ENCODE data around the gene RBP7. TPM values are rescaled to one million over a fixed set of nuclear protein-coding genes. Genes with fewer than 3 reads are reported as not detected.
"Not testable (repeated sequence)": the region's sequence is repeated elsewhere in the genome, so short reads cannot be mapped to it uniquely, and the experiment has no call there.

RBP7 gene
- polyA plus RNA-seq, 1 of the 3 experiments (the other 2 are of a cell fraction): 2.5 TPM

- CTCF ChIA-PET: interaction anchor here (0.6 to 2.6 kb wide), 3 partner anchors 72 to 201 kb away, joined by 4 to 8 read pairs (median 4); partner anchors contain the start of gene KIF1B
- POLR2A ChIA-PET; H3K4me1 ChIP-seq (ENCODE audit: control insufficient read depth in 1 of 2, insufficient read depth in 2 of 2, low read depth in 1 of 2, low read length in 1 of 2): not testable (repeated sequence)
Measured at GRCh38 chr1:10021992-10022391, 25.0 kb downstream of the RBP7 start.

GRCh38 chr1:10022656-10023055 is 25.6 kb downstream of the RBP7 start:
- H4K20me1 ChIP-seq (ENCODE audit: insufficient read depth): no peaks in the 10 kb centered on the region
- POLR2A ChIA-PET: no interaction called here
- H3K27me3 ChIP-seq (ENCODE audit: insufficient read depth): no peaks in the 10 kb centered on the region
- H3K4me3 ChIP-seq (ENCODE audit: low read depth in 2 of 2, low read length in 1 of 2): no peak overlapping the region
- peaks cover 0 to 4% of the 10 kb centered on the region in 2 experiments; a peak in 1 of 4 replicates for H3K4me1 ChIP-seq (ENCODE audit: control insufficient read depth in 1 of 2, insufficient read depth in 2 of 2, low read depth in 1 of 2, low read length in 1 of 2)
- no peaks in the 10 kb centered on the region for H3K9me2 ChIP-seq
- CTCF ChIA-PET: no interaction called here
- H3K4me2 ChIP-seq: no peak overlapping the region
- peaks cover 4% of the 10 kb centered on the region for H3F3A ChIP-seq (replicated peaks; ENCODE audit: insufficient read depth)
- H3K27ac ChIP-seq (ENCODE audit: low read depth in 2 of 2, low read length in 1 of 2): peak overlapping the region in 1 of 2 experiments; percentile 70; a peak in 1 of 4 replicates
- TF ChIP-seq TCF12 (IDR thresholded peaks at IDR 0.05) (no peak), MAX (IDR thresholded peaks at IDR 0.05; ENCODE audit: low read depth) (no peak), USF1 (IDR thresholded peaks at IDR 0.05; ENCODE audit: borderline replicate concordance, low read depth) (no peak), ELF1 (IDR thresholded peaks at IDR 0.05) (no peak), FOSL2 (IDR thresholded peaks at IDR 0.05; ENCODE audit: borderline replicate concordance, low read depth) (no peak), RXRA (IDR thresholded peaks at IDR 0.05; ENCODE audit: borderline replicate concordance, low read depth) (no peak), NRF1 (IDR thresholded peaks at IDR 0.05; ENCODE audit: low read depth, low read length) (no peak), TEAD4 (IDR thresholded peaks at IDR 0.05; ENCODE audit: borderline replicate concordance, insufficient read depth) (no peak), GABPA (IDR thresholded peaks at IDR 0.05; ENCODE audit: low read depth) (no peak), CTCF (IDR thresholded peaks at IDR 0.05) (no peak)
- H3K36me3 ChIP-seq (replicated peaks in 1 of 2; ENCODE audit: control insufficient read depth in 1 of 2, insufficient read depth in 2 of 2, low read length in 1 of 2): no peaks in the 10 kb centered on the region
- H2AFZ ChIP-seq (ENCODE audit: low read depth): no peak overlapping the region
- WGBS (ENCODE audit: low lambda C conversion rate): 87% methylated on average over 7 of the region's 7 CpGs
- H3K79me2 ChIP-seq (ENCODE audit: insufficient read depth): no peaks in the 10 kb centered on the region
- no peak for DNase-seq
- H3K9me3 ChIP-seq: no peaks in the 10 kb centered on the region
- no peak overlapping the region for H3K9ac ChIP-seq

More at GRCh38 chr1:10021992-10022391, 25.0 kb downstream of the RBP7 start:
- not testable (repeated sequence) for H3K4me3 ChIP-seq (ENCODE audit: low read depth in 2 of 2, low read length in 1 of 2); H3K9me3 ChIP-seq; H4K20me1 ChIP-seq (ENCODE audit: insufficient read depth); H3K9me2 ChIP-seq; H3K4me2 ChIP-seq; H2AFZ ChIP-seq (ENCODE audit: low read depth); H3K9ac ChIP-seq; H3K36me3 ChIP-seq (replicated peaks in 1 of 2; ENCODE audit: control insufficient read depth in 1 of 2, insufficient read depth in 2 of 2, low read length in 1 of 2); H3K79me2 ChIP-seq (ENCODE audit: insufficient read depth); H3F3A ChIP-seq (replicated peaks; ENCODE audit: insufficient read depth); H3K27me3 ChIP-seq (ENCODE audit: insufficient read depth)
- H3K27ac ChIP-seq (ENCODE audit: low read depth in 2 of 2, low read length in 1 of 2): peak overlapping the region in 1 of 2 experiments; percentile 70; a peak in 2 of 4 replicates
- WGBS (ENCODE audit: low lambda C conversion rate): 80% methylated on average over 4 of the region's 4 CpGs
- peak; percentile 39 for DNase-seq
- TF ChIP-seq EP300 (IDR thresholded peaks at IDR 0.05; ENCODE audit: borderline replicate concordance in 1 of 2, low read depth in 1 of 2, low read length in 1 of 2) (peak in 1 of 2 experiments; percentile 78; a peak in 2 of 4 replicates), TCF12 (IDR thresholded peaks at IDR 0.05) (0 out of 2 replicates have a peak, but pooled peaks have one; percentile 24), RCOR1 (IDR thresholded peaks at IDR 0.05; ENCODE audit: low read length) (peak; percentile 82; the same call in 1 of the 2 replicates), CHD2 (IDR thresholded peaks at IDR 0.05; ENCODE audit: low read length, partially characterized antibody) (peak; percentile 62)
